Urinary bladder (tissue), 4 donors: Measurements from ENCODE around the gene GPBP1L1. TPM values are rescaled to one million over a fixed set of nuclear protein-coding genes. Genes with fewer than 3 reads are reported as not detected.
"Not testable (repeated sequence)": the region's sequence is repeated elsewhere in the genome, so short reads cannot be mapped to it uniquely, and the experiment has no call there.

ENCODE experiments used
- DNase-seq: peaks from one replicate; pipeline ENCODE4 v3.0.0-alpha.2; 2015; ENCODE audit errors: extremely low spot score
- H3K27ac ChIP-seq: one replicate; pipeline ENCODE4 v1.5.1; 2013; ENCODE audit warnings: low read depth, mild to moderate bottlenecking, moderate library complexity
- H3K36me3 ChIP-seq: one replicate; pipeline ENCODE4 v1.6.1; 2013; ENCODE audit warnings: mild to moderate bottlenecking, moderate library complexity; ENCODE audit not compliant: insufficient read depth
- H3K4me1 ChIP-seq: one replicate; pipeline ENCODE4 v1.6.1; 2013; ENCODE audit warnings: mild to moderate bottlenecking, moderate library complexity; ENCODE audit not compliant: insufficient read depth
- H3K4me3 ChIP-seq: one replicate; pipeline ENCODE4 v1.5.1; 2013; ENCODE audit warnings: low read depth, low read length
- WGBS: extraction: QIAGEN DNeasy Blood & Tissue Kit; methylation state at CpG from one replicate; pipeline ENCODE4 v1.1.7; 2013; 5-methylcytosine and 5-hydroxymethylcytosine counted together
- polyA plus RNA-seq: library from polyadenylated mRNA; stranded (reverse); fragments of 200-250 nt; gene quantifications from one replicate; pipeline ENCODE4 v1.2.3, GENCODE V29; 2013
- total RNA-seq: library from RNA; depleted of rRNA; stranded (reverse); fragments of >200 nt; gene quantifications from one replicate; pipeline ENCODE4 v1.2.3, GENCODE V29; 2014
- donor health status: healthy with polysubstance abuse.
- donor health status: healthy.

The GPBP1L1 gene
- total and polyA plus RNA-seq, 2 donors: 55.3 to 120 TPM

DNA sequence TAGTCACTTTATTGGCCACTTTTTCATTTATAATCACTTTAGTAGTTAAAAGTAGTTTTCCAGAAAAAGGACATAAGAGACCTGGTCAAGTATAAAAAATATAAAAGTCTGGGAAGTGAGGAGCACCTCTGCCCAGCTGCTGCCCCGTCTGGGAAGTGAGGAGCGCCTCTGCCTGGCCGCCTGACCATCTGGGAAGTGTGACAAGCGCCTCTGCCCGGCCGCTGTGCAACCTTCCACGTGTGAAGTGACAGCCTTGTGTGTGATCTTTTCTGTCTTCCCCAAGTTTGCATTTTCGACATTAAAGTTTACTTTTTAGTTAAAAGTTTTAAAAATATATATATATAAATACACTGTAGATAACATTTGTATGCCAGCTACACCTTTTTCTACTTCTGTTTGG is 7.5 kb upstream of the GPBP1L1 start:
- H3K4me1 ChIP-seq, DNase-seq, H3K36me3 ChIP-seq, H3K27ac ChIP-seq, H3K4me3 ChIP-seq: not testable (repeated sequence)
- 84% methylated on average over 8 of the region's 8 CpGs for WGBS

DNA sequence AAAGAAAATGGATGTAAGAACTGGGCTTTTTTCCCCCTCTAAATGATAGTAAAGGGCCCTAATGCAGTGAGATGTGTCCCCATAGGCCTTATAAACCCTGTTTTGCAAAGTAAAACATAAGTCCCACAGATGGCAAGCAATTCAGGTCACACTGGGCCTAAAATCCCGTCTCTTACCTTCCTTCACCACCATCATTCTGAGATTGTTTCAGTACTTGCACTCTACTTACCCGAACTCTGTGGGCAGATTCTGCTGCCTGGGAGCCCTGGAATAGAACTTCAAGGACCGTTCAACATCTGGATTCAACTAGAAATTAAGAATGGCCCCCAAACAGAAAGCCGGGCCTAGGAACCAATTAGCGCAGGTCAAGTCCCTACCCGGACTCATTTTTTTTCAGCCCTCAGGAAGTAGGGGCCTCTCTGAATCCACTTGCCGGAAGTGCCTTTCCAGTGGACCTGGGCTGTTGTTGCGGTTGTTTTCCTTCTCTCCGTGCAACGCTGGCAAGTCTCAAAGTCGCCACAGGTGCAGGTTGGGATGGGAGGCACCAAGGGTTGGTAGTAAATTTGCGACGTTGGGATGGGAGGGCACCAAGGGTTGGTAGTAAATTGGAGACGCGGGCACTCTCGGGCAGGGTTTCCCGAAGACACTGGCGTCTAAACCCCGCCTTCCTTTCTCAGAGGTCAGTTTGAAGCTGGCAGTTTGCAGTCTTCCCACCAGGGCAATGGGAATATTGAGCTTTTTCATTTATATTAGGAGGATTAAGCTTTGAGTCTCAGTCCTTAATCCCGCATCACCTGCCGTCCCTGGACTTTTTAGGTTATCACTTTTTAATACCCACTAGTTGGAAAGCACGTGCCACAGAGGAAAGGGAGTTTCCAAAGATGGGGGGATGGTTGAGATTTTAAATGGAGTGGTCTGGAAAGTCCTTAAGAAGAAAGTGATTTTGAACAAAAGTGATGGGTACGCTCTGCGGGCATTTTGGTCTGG is 1.7 kb upstream of the GPBP1L1 start, which contains the start of gene TMEM69:
Gene TMEM69, plus strand, starts transcription at position 428 of the 987 bp plus-strand sequence. CDS start 2,888 bp downstream, outside the sequence.
- H3K4me1 ChIP-seq: peaks cover 2% of the 10 kb centered on the region
- H3K4me3 ChIP-seq: peak within 1 kb of the TSS; percentile 77
- DNase-seq: peak; percentile 82
- peak within 1 kb of the TSS; percentile 97 for H3K27ac ChIP-seq
- H3K36me3 ChIP-seq: peaks cover 2% of the 10 kb centered on the region
- WGBS: 1% methylated on average over 24 of the region's 24 CpGs

GRCh38 chr1:45687014-45687753 is 851 bp upstream of the GPBP1L1 start:
- Histone ChIP-seq H3K4me1 (peaks cover 2% of the 10 kb centered on the region), H3K27ac (peak overlapping the region; percentile 97), H3K4me3 (peak overlapping the region; percentile 82), H3K36me3 (peaks cover 2% of the 10 kb centered on the region)
- DNase-seq: peak; percentile 97
- under 1% methylated on average over 44 of the region's 44 CpGs for WGBS

GRCh38 chr1:45686015-45686287 is 382 bp downstream of the GPBP1L1 start:
- Histone ChIP-seq H3K27ac (peak overlapping the region; percentile 97), H3K4me1 (peaks cover 2% of the 10 kb centered on the region), H3K36me3 (peaks cover 2% of the 10 kb centered on the region), H3K4me3 (peak overlapping the region; percentile 82)
- DNase-seq: no peak
- under 1% methylated on average over 27 of the region's 27 CpGs for WGBS

GRCh38 chr1:45685308-45686014 is 872 bp downstream of the GPBP1L1 start:
- H3K4me3 ChIP-seq: peak overlapping the region; percentile 82
- peak; percentile 25 for DNase-seq
- peak overlapping the region; percentile 97 for H3K27ac ChIP-seq
- H3K4me1 ChIP-seq: peaks cover 2% of the 10 kb centered on the region
- H3K36me3 ChIP-seq: peaks cover 2% of the 10 kb centered on the region
- WGBS: under 1% methylated on average over 13 of the region's 13 CpGs

GRCh38 chr1:45684402-45684801 is 1.9 kb downstream of the GPBP1L1 start:
- DNase-seq: no peak
- Histone ChIP-seq H3K4me3 (peak overlapping the region; percentile 15), H3K4me1 (no peaks in the 10 kb centered on the region), H3K27ac (no peak overlapping the region), H3K36me3 (peaks cover 2% of the 10 kb centered on the region)
- WGBS: 40% methylated on average over 2 of the region's 2 CpGs

DNA sequence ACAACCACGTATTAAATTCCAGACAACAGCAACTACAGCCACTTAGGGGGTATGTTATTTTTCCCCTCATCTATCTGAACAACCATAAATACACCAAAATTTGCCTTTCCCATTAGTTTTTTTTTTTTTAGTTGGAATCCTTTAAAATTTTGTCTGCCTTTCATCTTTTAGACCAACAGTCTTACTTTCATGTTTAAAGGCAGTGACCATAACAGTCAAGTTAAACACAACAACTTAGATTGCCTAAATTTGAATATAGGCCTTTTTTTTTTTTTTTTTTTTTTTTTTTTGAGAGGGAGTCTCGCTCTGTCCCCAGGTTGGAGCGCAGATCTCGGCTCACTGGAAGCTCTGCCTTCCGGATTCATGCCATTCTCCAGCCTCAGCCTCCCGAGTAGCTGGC is 3.4 kb downstream of the GPBP1L1 start:
- no peak for DNase-seq
- no peaks in the 10 kb centered on the region for H3K4me1 ChIP-seq
- WGBS: 93% methylated on average over 6 of the region's 6 CpGs
- no peak overlapping the region for H3K27ac ChIP-seq
- peaks cover 2% of the 10 kb centered on the region for H3K36me3 ChIP-seq
- H3K4me3 ChIP-seq: no peak overlapping the region

DNA sequence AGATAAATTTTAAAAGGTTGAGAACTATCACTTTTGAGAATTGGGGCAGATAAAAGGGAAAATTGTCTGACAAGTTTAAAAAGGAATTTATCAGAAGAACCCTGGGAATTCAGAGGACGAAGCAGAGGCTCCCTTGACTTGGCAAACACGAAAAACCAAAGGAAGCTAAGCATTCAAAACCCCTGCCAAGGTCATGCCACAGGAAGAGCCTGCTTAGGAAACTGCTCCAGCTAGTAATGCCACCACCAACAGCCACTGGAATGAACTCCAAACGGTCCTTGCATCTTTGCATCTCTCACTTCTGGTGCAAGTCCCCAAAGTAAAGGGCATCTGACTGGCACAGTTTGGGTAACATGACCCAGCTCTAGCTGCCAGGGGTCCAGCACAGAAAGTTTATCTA is 7.2 kb downstream of the GPBP1L1 start:
- Histone ChIP-seq H3K27ac (no peak overlapping the region), H3K4me1 (no peaks in the 10 kb centered on the region), H3K36me3 (peaks cover 2% of the 10 kb centered on the region), H3K4me3 (no peak overlapping the region)
- 9% methylated on average over 3 of the region's 3 CpGs for WGBS
- DNase-seq: no peak

GRCh38 chr1:45678489-45678888 is 7.8 kb downstream of the GPBP1L1 start:
- Histone ChIP-seq H3K4me1 (no peaks in the 10 kb centered on the region), H3K4me3 (no peak overlapping the region), H3K27ac (no peak overlapping the region), H3K36me3 (no peaks in the 10 kb centered on the region)
- no peak for DNase-seq

DNA sequence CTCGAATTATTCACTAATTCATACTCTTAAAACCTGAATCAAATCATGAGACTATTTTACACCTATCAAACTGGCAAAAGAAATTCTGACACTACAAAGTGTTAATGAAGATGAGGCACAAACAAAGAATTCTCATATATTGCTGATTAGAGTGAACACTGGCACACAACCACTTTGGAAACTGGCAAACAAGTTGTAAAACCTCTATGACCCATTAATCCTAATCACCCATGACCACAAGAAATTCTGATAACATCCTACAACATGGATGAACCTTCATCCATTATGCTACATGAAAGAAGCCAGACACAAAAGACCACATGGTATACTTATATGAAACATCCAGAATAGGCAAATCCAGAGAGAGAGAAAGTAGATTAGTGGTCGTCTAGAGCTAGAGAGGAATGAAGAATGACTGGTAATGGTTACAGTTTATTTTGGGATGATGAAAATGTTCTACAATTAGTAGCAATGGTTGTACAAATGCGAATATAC is 8.5 kb downstream of the GPBP1L1 start:
- H3K4me1 ChIP-seq: no peaks in the 10 kb centered on the region
- no peaks in the 10 kb centered on the region for H3K36me3 ChIP-seq
- no peak overlapping the region for H3K4me3 ChIP-seq
- no peak for DNase-seq
- 64% methylated on average over 3 of the region's 3 CpGs for WGBS
- H3K27ac ChIP-seq: no peak overlapping the region

DNA sequence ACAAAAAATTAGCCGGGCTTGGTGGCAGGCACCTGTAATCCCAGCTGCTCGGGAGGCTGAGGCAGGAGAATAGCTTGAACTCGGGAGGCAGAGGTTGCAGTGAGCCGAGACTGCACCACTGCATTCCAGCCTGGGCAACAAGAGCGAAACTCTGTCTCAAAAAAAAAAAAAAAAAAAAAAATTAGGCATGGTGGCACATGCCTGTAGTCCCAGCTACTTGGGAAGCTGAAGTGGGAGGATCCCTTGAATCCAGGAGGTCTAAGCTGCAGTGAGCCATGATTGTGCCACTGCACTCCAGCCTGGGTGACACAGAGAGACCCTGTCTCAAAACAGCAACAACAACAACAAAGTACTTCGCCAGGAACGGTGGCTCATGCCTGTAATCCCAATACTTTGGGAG is 9.8 kb downstream of the GPBP1L1 start:
- H3K4me3 ChIP-seq, H3K36me3 ChIP-seq, H3K4me1 ChIP-seq, H3K27ac ChIP-seq, DNase-seq: not testable (repeated sequence)
- 95% methylated on average over 7 of the region's 7 CpGs for WGBS

GRCh38 chr1:45674478-45674877 is 11.9 kb downstream of the GPBP1L1 start:
- H3K27ac ChIP-seq: no peak overlapping the region
- no peaks in the 10 kb centered on the region for H3K36me3 ChIP-seq
- H3K4me3 ChIP-seq: no peak overlapping the region
- WGBS: 87% methylated on average over 5 of the region's 5 CpGs
- H3K4me1 ChIP-seq: no peaks in the 10 kb centered on the region
- no peak for DNase-seq

GRCh38 chr1:45673956-45674355 is 12.4 kb downstream of the GPBP1L1 start:
- no peak for DNase-seq
- no peaks in the 10 kb centered on the region for H3K4me1 ChIP-seq
- H3K36me3 ChIP-seq: no peaks in the 10 kb centered on the region
- H3K4me3 ChIP-seq: no peak overlapping the region
- H3K27ac ChIP-seq: no peak overlapping the region
- 97% methylated on average over 4 of the region's 4 CpGs for WGBS
